SK-N-SH (cell line): ENCODE results near the gene TRPM3.

Experiments used
- CHD2 ChIP-seq: fragments of 150-350 bp; IDR thresholded peaks from 2 replicates; pipeline ENCODE4 v1.6.1; 2018; ENCODE audit warnings: low read length; ENCODE audit not compliant: partially characterized antibody
- EP300 ChIP-seq, 2 experiments: IDR thresholded peaks; 2 replicates each; pipeline versions ENCODE4 v1.4.0 to v1.6.1; 2012; ENCODE audit warnings: borderline replicate concordance in 1 of 2, low read depth in 1 of 2, low read length in 1 of 2
- EZH2phosphoT487 ChIP-seq: fragments of 200-600 bp; sonication (generic); IDR thresholded peaks from 2 replicates; pipeline ENCODE4 v1.6.1; 2017; ENCODE audit warnings: low read depth, mixed run types, mild to moderate bottlenecking, antibody characterized with exemption, moderate library complexity, borderline replicate concordance
- FOXM1 ChIP-seq: IDR thresholded peaks from 2 replicates; pipeline ENCODE4 v1.4.0; 2012; ENCODE audit warnings: low read depth, mild to moderate bottlenecking
- JUND ChIP-seq: IDR thresholded peaks from 2 replicates; pipeline ENCODE4 v1.4.0; 2012
- MXI1 ChIP-seq: IDR thresholded peaks from 2 replicates; pipeline ENCODE4 v1.6.1; 2012; ENCODE audit warnings: mild to moderate bottlenecking, low read depth, low read length, improper control_type of control experiment
- NFIC ChIP-seq: IDR thresholded peaks from 2 replicates; pipeline ENCODE4 v1.4.0; 2012; ENCODE audit warnings: borderline replicate concordance
- POLR2AphosphoS5 ChIP-seq: IDR thresholded peaks from 2 replicates; pipeline ENCODE4 v1.6.1; 2012; ENCODE audit warnings: low read depth, low read length
- SIN3A ChIP-seq: IDR thresholded peaks from 2 replicates; pipeline ENCODE4 v1.6.1; 2012; ENCODE audit warnings: low read depth, mild to moderate bottlenecking, low read length, moderate library complexity, borderline replicate concordance
- TF ChIP-seq, protein P1 (sequence below): fragments of 200-600 bp; sonication (generic); IDR thresholded peaks from 2 replicates; pipeline ENCODE4 v1.6.1; 2017; ENCODE audit warnings: antibody characterized with exemption, mild to moderate bottlenecking, moderate library complexity
- TF ChIP-seq, protein P2 (sequence below): IDR thresholded peaks from 2 replicates; pipeline ENCODE4 v1.4.0; 2012; ENCODE audit warnings: low read depth
- TF ChIP-seq, protein P3 (sequence below): IDR thresholded peaks from 2 replicates; pipeline ENCODE4 v1.4.0; 2012; ENCODE audit warnings: low read depth, borderline replicate concordance

DNA sequence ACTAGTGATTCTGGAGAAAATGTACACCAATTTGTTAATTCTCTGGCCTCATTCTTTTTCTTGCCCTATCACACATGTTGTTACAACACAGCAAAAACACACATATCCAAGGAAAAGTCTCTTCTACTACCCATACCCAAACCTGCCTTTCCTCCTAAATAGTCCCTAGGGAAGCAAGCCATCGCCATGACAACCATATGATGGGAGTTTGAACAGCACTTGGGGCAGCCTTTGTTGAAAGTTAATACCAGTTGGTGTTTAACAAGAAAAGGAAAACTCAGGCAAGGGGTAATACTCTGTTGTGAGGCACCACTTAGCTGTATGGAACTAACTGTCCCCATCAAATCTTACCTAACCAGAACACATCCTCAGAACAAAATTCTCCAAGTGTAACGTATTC, 1.7 kb downstream of the TRPM3 start:
- no peak for TF ChIP-seq MXI1
- no peak for TF ChIP-seq JUND
- TF ChIP-seq, protein P1, sequence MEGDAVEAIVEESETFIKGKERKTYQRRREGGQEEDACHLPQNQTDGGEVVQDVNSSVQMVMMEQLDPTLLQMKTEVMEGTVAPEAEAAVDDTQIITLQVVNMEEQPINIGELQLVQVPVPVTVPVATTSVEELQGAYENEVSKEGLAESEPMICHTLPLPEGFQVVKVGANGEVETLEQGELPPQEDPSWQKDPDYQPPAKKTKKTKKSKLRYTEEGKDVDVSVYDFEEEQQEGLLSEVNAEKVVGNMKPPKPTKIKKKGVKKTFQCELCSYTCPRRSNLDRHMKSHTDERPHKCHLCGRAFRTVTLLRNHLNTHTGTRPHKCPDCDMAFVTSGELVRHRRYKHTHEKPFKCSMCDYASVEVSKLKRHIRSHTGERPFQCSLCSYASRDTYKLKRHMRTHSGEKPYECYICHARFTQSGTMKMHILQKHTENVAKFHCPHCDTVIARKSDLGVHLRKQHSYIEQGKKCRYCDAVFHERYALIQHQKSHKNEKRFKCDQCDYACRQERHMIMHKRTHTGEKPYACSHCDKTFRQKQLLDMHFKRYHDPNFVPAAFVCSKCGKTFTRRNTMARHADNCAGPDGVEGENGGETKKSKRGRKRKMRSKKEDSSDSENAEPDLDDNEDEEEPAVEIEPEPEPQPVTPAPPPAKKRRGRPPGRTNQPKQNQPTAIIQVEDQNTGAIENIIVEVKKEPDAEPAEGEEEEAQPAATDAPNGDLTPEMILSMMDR = no peak
- TF ChIP-seq EZH2phosphoT487 = no peak
- TF ChIP-seq SIN3A = no peak
- TF ChIP-seq EP300 (IDR thresholded peaks at IDR 0.05; ENCODE audit: borderline replicate concordance in 1 of 2, low read depth in 1 of 2, low read length in 1 of 2) = no peak
- no peak for TF ChIP-seq POLR2AphosphoS5
- no peak for TF ChIP-seq FOXM1
- no peak for TF ChIP-seq NFIC
- TF ChIP-seq, protein P2, sequence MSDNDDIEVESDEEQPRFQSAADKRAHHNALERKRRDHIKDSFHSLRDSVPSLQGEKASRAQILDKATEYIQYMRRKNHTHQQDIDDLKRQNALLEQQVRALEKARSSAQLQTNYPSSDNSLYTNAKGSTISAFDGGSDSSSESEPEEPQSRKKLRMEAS = no peak
- no peak for TF ChIP-seq CHD2
- TF ChIP-seq, protein P3, sequence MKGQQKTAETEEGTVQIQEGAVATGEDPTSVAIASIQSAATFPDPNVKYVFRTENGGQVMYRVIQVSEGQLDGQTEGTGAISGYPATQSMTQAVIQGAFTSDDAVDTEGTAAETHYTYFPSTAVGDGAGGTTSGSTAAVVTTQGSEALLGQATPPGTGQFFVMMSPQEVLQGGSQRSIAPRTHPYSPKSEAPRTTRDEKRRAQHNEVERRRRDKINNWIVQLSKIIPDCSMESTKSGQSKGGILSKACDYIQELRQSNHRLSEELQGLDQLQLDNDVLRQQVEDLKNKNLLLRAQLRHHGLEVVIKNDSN = no peak
